ENCODE data around the gene AP2A2.
"Not testable (repeated sequence)": the region's sequence is repeated elsewhere in the genome, so short reads cannot be mapped to it uniquely, and the experiment has no call there.

Gene AP2A2

DNA sequence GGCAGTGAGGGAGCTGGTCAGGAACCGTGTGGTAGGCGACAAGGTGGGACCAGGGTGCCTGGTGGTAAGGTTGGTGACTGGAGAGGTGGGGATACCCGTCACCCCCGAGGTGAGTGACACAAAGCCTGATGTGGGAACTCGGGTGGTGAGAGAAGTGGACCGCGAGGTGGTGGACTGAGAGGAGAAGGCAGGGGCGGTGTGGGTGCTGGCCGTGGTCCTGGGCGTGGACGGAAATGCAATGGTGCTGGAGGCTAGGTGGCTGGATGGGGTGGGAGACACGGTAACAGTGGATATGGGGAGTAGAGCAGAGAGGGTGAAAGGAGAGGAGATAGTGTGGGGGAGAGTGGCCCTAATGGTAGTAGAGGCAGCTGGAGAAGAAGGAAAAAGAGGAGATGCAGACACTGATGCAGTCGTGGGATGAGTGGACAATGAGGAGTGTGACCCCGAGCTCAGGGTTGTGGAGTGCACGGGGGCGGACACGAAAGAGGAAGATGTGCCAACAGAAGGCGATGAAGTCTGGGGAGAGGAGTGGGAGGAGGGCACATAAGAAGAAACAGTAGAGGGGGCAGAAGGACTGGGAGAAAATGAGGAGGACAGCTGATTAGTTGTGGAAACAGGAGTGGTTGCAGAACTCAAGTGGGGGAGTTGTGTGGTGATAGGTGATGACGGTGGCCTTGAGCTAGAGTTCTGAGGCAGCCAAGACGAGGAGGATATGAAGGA lies 90.3 kb downstream of the AP2A2 start:
- Histone ChIP-seq H3K27me3 (replicated peaks in 2 of 5; ENCODE audit: control insufficient read depth in 4 of 5, insufficient read depth in 5 of 5, low read length in 4 of 5) (no peaks in the 10 kb centered on the region), H3K4me3 (ENCODE audit: control insufficient read depth in 1 of 7, extremely low read depth in 1 of 7, insufficient read depth in 4 of 7, low read depth in 2 of 7, low read length in 6 of 7) (no peak overlapping the region), H3K27ac (ENCODE audit: insufficient read depth in 1 of 2, low read depth in 1 of 2, low read length in 2 of 2, poor library complexity in 1 of 2, severe bottlenecking in 2 of 2) (no peak overlapping the region), H3K36me3 (ENCODE audit: control insufficient read depth in 4 of 4, insufficient read depth in 4 of 4, low read length in 3 of 4) (peaks cover 0 to 13% (median 7%) of the 10 kb centered on the region in 4 experiments), H3K4me1 (ENCODE audit: control extremely low read depth in 1 of 4, control insufficient read depth in 4 of 4, insufficient read depth in 4 of 4, low read length in 3 of 4) (no peaks in the 10 kb centered on the region), H3K9me3 (ENCODE audit: control extremely low read depth in 1 of 5, control insufficient read depth in 4 of 5, insufficient read depth in 2 of 5, low read depth in 1 of 5, low read length in 4 of 5) (no peaks in the 10 kb centered on the region)
- no peak for DNase-seq
- CTCF ChIA-PET: no interaction called here
- POLR2A ChIA-PET: interaction anchor here (0.5 kb wide), 1 partner anchor 92 kb away, joined by 3 read pairs; no protein-coding TSS in a partner anchor
- WGBS (ENCODE audit: insufficient coverage): 98% methylated on average over 18 of the region's 20 CpGs

GRCh38 chr11:1016610-1017126 lies 91.0 kb downstream of the AP2A2 start:
- 72% methylated on average over 7 of the region's 7 CpGs for WGBS (ENCODE audit: insufficient coverage)
- H3K4me3 ChIP-seq (ENCODE audit: control insufficient read depth in 1 of 7, extremely low read depth in 1 of 7, insufficient read depth in 4 of 7, low read depth in 2 of 7, low read length in 6 of 7); H3K4me1 ChIP-seq (ENCODE audit: control extremely low read depth in 1 of 4, control insufficient read depth in 4 of 4, insufficient read depth in 4 of 4, low read length in 3 of 4); H3K27me3 ChIP-seq (replicated peaks in 2 of 5; ENCODE audit: control insufficient read depth in 4 of 5, insufficient read depth in 5 of 5, low read length in 4 of 5); DNase-seq; H3K9me3 ChIP-seq (ENCODE audit: control extremely low read depth in 1 of 5, control insufficient read depth in 4 of 5, insufficient read depth in 2 of 5, low read depth in 1 of 5, low read length in 4 of 5); CTCF ChIA-PET; H3K27ac ChIP-seq (ENCODE audit: insufficient read depth in 1 of 2, low read depth in 1 of 2, low read length in 2 of 2, poor library complexity in 1 of 2, severe bottlenecking in 2 of 2); H3K36me3 ChIP-seq (ENCODE audit: control insufficient read depth in 4 of 4, insufficient read depth in 4 of 4, low read length in 3 of 4): not testable (repeated sequence)
- POLR2A ChIA-PET: interaction anchor here (0.5 kb wide), 1 partner anchor 92 kb away, joined by 3 read pairs; no protein-coding TSS in a partner anchor

DNA sequence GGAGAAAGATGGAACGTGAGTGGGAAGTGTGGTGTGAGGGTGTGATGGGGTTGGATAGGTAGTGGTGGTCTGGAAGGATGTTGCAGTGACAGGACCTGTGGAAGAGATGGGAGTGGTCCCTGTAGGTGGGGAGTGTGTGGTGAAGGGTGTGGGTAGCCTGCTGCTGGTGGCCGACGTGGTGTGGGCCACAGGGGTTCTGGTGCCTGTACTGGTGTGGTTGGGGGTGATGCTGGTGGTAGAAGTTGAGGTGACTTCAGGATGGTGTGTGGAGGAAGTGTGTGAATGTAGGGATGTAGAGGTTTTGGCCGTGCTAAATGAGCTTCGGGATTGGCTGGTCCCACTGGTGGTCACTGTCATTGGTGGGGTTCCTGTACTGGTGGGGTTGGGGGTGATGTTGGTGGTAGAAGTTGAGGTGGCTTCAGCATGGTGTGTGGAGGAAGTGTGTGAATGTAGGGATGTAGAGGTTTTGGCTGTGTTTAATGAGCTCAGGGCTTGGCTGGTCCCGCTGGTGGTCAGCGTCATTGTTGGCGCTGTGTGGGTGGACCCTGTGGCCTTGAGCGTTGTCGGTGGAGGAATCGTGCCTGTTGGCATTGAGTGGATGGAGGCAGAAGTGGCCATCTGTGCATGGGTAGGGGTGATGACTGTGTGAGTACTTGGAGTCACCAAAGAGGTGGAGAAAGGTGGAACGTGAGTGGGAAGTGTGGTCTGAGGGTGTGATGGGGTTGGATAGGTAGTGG lies 91.8 kb downstream of the AP2A2 start:
- Histone ChIP-seq H3K27me3 (replicated peaks in 2 of 5; ENCODE audit: control insufficient read depth in 4 of 5, insufficient read depth in 5 of 5, low read length in 4 of 5) (no peaks in the 10 kb centered on the region), H3K9me3 (ENCODE audit: control extremely low read depth in 1 of 5, control insufficient read depth in 4 of 5, insufficient read depth in 2 of 5, low read depth in 1 of 5, low read length in 4 of 5) (no peaks in the 10 kb centered on the region), H3K4me1 (ENCODE audit: control extremely low read depth in 1 of 4, control insufficient read depth in 4 of 4, insufficient read depth in 4 of 4, low read length in 3 of 4) (no peaks in the 10 kb centered on the region), H3K36me3 (ENCODE audit: control insufficient read depth in 4 of 4, insufficient read depth in 4 of 4, low read length in 3 of 4) (peaks cover 0 to 3% (median 0%) of the 10 kb centered on the region in 4 experiments), H3K4me3 (ENCODE audit: control insufficient read depth in 1 of 7, extremely low read depth in 1 of 7, insufficient read depth in 4 of 7, low read depth in 2 of 7, low read length in 6 of 7) (no peak overlapping the region), H3K27ac (ENCODE audit: insufficient read depth in 1 of 2, low read depth in 1 of 2, low read length in 2 of 2, poor library complexity in 1 of 2, severe bottlenecking in 2 of 2) (no peak overlapping the region)
- POLR2A ChIA-PET: no interaction called here
- CTCF ChIA-PET: no interaction called here
- no peak for DNase-seq
- 87% methylated on average over 12 of the region's 12 CpGs for WGBS (ENCODE audit: insufficient coverage)

DNA sequence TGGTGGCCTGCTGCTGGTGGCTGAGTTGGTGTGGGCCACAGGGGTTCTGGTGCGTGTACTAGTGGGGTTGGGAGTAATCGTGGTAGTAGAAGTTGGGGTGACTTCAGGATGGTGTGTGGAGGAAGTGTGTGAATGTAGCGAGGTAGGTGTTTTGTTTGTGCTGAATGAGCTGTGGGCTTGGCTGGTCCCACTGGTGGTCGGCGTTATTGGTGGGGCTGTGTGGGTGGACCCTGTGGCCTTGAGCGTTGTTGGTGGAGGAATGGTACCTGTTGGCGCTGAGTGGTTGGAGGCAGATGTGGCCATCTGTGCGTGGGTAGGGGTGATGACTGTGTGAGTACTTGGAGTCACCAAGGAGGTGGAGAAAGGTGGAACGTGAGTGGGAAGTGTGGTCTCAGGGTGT lies 92.4 kb downstream of the AP2A2 start:
- CTCF ChIA-PET: no interaction called here
- Histone ChIP-seq H3K9me3 (ENCODE audit: control extremely low read depth in 1 of 5, control insufficient read depth in 4 of 5, insufficient read depth in 2 of 5, low read depth in 1 of 5, low read length in 4 of 5) (no peaks in the 10 kb centered on the region), H3K4me1 (ENCODE audit: control extremely low read depth in 1 of 4, control insufficient read depth in 4 of 4, insufficient read depth in 4 of 4, low read length in 3 of 4) (no peaks in the 10 kb centered on the region), H3K27me3 (replicated peaks in 2 of 5; ENCODE audit: control insufficient read depth in 4 of 5, insufficient read depth in 5 of 5, low read length in 4 of 5) (no peaks in the 10 kb centered on the region), H3K36me3 (ENCODE audit: control insufficient read depth in 4 of 4, insufficient read depth in 4 of 4, low read length in 3 of 4) (no peaks in the 10 kb centered on the region), H3K4me3 (ENCODE audit: control insufficient read depth in 1 of 7, extremely low read depth in 1 of 7, insufficient read depth in 4 of 7, low read depth in 2 of 7, low read length in 6 of 7) (no peak overlapping the region), H3K27ac (ENCODE audit: insufficient read depth in 1 of 2, low read depth in 1 of 2, low read length in 2 of 2, poor library complexity in 1 of 2, severe bottlenecking in 2 of 2) (no peak overlapping the region)
- WGBS (ENCODE audit: insufficient coverage): 89% methylated on average over 8 of the region's 9 CpGs
- DNase-seq: no peak
- POLR2A ChIA-PET: no interaction called here

DNA sequence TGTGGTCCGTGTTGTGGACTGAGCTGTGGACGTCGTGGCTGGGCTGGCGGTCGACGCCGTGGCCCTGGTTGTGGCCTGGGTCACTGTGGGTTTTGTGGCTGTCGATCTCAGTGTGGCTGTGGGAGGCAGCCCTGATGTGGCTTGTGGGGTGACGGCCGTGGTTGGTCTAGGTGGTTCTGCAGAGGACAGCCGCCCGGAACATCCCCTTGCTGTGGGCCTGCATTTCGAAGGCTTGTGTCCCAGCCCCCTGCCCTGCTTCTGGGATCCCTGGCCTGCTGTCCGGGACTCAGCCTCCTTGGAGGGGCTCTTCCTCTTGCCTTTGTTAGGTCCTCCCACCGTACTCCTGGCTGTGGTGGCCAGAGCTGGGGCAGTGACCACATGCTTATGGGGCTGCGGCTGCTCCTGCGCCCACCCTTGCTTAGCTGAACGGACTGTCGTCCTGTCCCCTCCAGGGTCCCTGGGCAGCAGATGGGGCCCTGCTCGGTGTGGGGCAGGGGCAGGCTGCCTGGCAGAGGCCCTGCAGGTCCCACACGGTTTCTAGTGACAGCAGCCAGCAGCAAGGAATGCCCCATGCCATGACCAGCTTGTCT lies 93.7 kb downstream of the AP2A2 start:
- 89% methylated on average over 18 of the region's 21 CpGs for WGBS (ENCODE audit: insufficient coverage)
- ChIA-PET POLR2A (no interaction called here), CTCF (no interaction called here)
- no peak overlapping the region for H3K4me3 ChIP-seq (ENCODE audit: control insufficient read depth in 1 of 7, extremely low read depth in 1 of 7, insufficient read depth in 4 of 7, low read depth in 2 of 7, low read length in 6 of 7)
- H3K4me1 ChIP-seq (ENCODE audit: control extremely low read depth in 1 of 4, control insufficient read depth in 4 of 4, insufficient read depth in 4 of 4, low read length in 3 of 4): no peaks in the 10 kb centered on the region
- H3K36me3 ChIP-seq (ENCODE audit: control insufficient read depth in 4 of 4, insufficient read depth in 4 of 4, low read length in 3 of 4): no peaks in the 10 kb centered on the region
- DNase-seq: no peak
- no peaks in the 10 kb centered on the region for H3K27me3 ChIP-seq (replicated peaks in 2 of 5; ENCODE audit: control insufficient read depth in 4 of 5, insufficient read depth in 5 of 5, low read length in 4 of 5)
- H3K9me3 ChIP-seq (ENCODE audit: control extremely low read depth in 1 of 5, control insufficient read depth in 4 of 5, insufficient read depth in 2 of 5, low read depth in 1 of 5, low read length in 4 of 5): no peaks in the 10 kb centered on the region
- no peak overlapping the region for H3K27ac ChIP-seq (ENCODE audit: insufficient read depth in 1 of 2, low read depth in 1 of 2, low read length in 2 of 2, poor library complexity in 1 of 2, severe bottlenecking in 2 of 2)

- Histone ChIP-seq H3K9me3 (ENCODE audit: control extremely low read depth in 1 of 5, control insufficient read depth in 4 of 5, insufficient read depth in 2 of 5, low read depth in 1 of 5, low read length in 4 of 5) (no peaks in the 10 kb centered on the region), H3K27ac (ENCODE audit: insufficient read depth in 1 of 2, low read depth in 1 of 2, low read length in 2 of 2, poor library complexity in 1 of 2, severe bottlenecking in 2 of 2) (no peak overlapping the region), H3K4me1 (ENCODE audit: control extremely low read depth in 1 of 4, control insufficient read depth in 4 of 4, insufficient read depth in 4 of 4, low read length in 3 of 4) (no peaks in the 10 kb centered on the region), H3K4me3 (ENCODE audit: control insufficient read depth in 1 of 7, extremely low read depth in 1 of 7, insufficient read depth in 4 of 7, low read depth in 2 of 7, low read length in 6 of 7) (no peak overlapping the region), H3K27me3 (replicated peaks in 2 of 5; ENCODE audit: control insufficient read depth in 4 of 5, insufficient read depth in 5 of 5, low read length in 4 of 5) (no peaks in the 10 kb centered on the region), H3K36me3 (ENCODE audit: control insufficient read depth in 4 of 4, insufficient read depth in 4 of 4, low read length in 3 of 4) (no peaks in the 10 kb centered on the region)
- ChIA-PET CTCF (no interaction called here), POLR2A (no interaction called here)
- no peak for DNase-seq
- 99% methylated on average over 16 of the region's 19 CpGs for WGBS (ENCODE audit: insufficient coverage)
Observed at GRCh38 chr11:1020211-1020905, 94.7 kb downstream of the AP2A2 start.

Measured in common myeloid progenitor, CD34-positive (primary cell).